Neuronal stem cell (in vitro differentiated cells): ENCODE results near the gene HMGCR.

Source experiments
- DNase-seq: peaks from one replicate; pipeline ENCODE4 v3.0.0-alpha.2; 2013; ENCODE audit warnings: low spot score
- H2AFZ ChIP-seq: one replicate; pipeline ENCODE4 v1.6.1; 2013; ENCODE audit warnings: mild to moderate bottlenecking, low read length, inconsistent platforms
- H2AK5ac ChIP-seq: 2 replicates; pipeline ENCODE4 v1.6.1; 2013; ENCODE audit warnings: low read depth, mild to moderate bottlenecking, inconsistent platforms, low read length, moderate library complexity, mixed read lengths
- H2BK120ac ChIP-seq: 2 replicates; pipeline ENCODE4 v1.6.1; 2013; ENCODE audit warnings: low read depth, mild to moderate bottlenecking, inconsistent platforms, low read length, moderate library complexity, mixed read lengths
- H2BK12ac ChIP-seq: one replicate; pipeline ENCODE4 v1.6.1; 2013; ENCODE audit warnings: low read length, inconsistent platforms
- H2BK15ac ChIP-seq: 2 replicates; pipeline ENCODE4 v1.6.1; 2013; ENCODE audit warnings: mild to moderate bottlenecking, low read length, inconsistent platforms, mixed read lengths
- H2BK5ac ChIP-seq: one replicate; pipeline ENCODE4 v1.6.1; 2013; ENCODE audit warnings: inconsistent platforms, mild to moderate bottlenecking, low read length, moderate library complexity
- H3K14ac ChIP-seq: one replicate; pipeline ENCODE4 v1.6.1; 2013; ENCODE audit warnings: low read length, inconsistent platforms
- H3K18ac ChIP-seq: 2 replicates; pipeline ENCODE4 v1.6.1; 2013; ENCODE audit warnings: low read length, inconsistent platforms
- H3K23ac ChIP-seq: 2 replicates; pipeline ENCODE4 v1.6.1; 2013; ENCODE audit warnings: low read depth, mild to moderate bottlenecking, mixed read lengths, low read length, inconsistent platforms; ENCODE audit not compliant: poor library complexity
- H3K27ac ChIP-seq: replicated peaks from 3 replicates; pipeline ENCODE4 v1.5.1; 2013; ENCODE audit warnings: low read length, inconsistent platforms
- H3K27me3 ChIP-seq, 3 experiments: 2 replicates each; pipeline ENCODE4 v1.6.1; 2013; ENCODE audit warnings: low read length in 3 of 3, mild to moderate bottlenecking in 2 of 3, inconsistent platforms in 1 of 3, low read depth in 1 of 3, mixed read lengths in 1 of 3, moderate library complexity in 1 of 3; ENCODE audit not compliant: control insufficient read depth in 3 of 3, insufficient read depth in 3 of 3
- H3K36me3 ChIP-seq, 2 donors: replicated peaks in 1 of 2; 2 replicates each; pipeline ENCODE4 v1.6.1; 2013; ENCODE audit warnings: low read length in 2 of 2; ENCODE audit not compliant: control insufficient read depth in 2 of 2, insufficient read depth in 2 of 2
- H3K4ac ChIP-seq: 2 replicates; pipeline ENCODE4 v1.6.1; 2013; ENCODE audit warnings: inconsistent platforms, mild to moderate bottlenecking, low read length, moderate library complexity
- H3K4me1 ChIP-seq, 2 donors: 1 replicate in 1 of 2; 2 replicates in 1 of 2; pipeline ENCODE4 v1.6.1; 2013; ENCODE audit warnings: low read length in 2 of 2, low read depth in 1 of 2; ENCODE audit not compliant: control insufficient read depth in 2 of 2, insufficient read depth in 1 of 2
- H3K4me2 ChIP-seq: one replicate; pipeline ENCODE4 v1.6.1; 2013; ENCODE audit warnings: mild to moderate bottlenecking, low read length, inconsistent platforms; ENCODE audit not compliant: insufficient read depth, poor library complexity, severe bottlenecking
- H3K4me3 ChIP-seq, 2 donors: 2 replicates each; pipeline ENCODE4 v1.5.1; 2013; ENCODE audit warnings: low read length in 2 of 2, mild to moderate bottlenecking in 2 of 2, inconsistent platforms in 1 of 2, moderate library complexity in 1 of 2
- H3K79me1 ChIP-seq: one replicate; pipeline ENCODE4 v1.6.1; 2013; ENCODE audit warnings: low read depth, mild to moderate bottlenecking, inconsistent platforms, low read length, moderate library complexity
- H3K9ac ChIP-seq: one replicate; pipeline ENCODE4 v1.6.1; 2013; ENCODE audit warnings: mild to moderate bottlenecking, low read depth, low read length, inconsistent platforms; ENCODE audit not compliant: poor library complexity
- H3K9me3 ChIP-seq, 2 donors: replicated peaks in 1 of 2; 2 replicates each; pipeline versions ENCODE3 to v1.6.1; 2013; ENCODE audit warnings: low read length in 2 of 2, mild to moderate bottlenecking in 2 of 2, inconsistent platforms in 1 of 2, low read depth in 1 of 2, mixed read lengths in 1 of 2, moderate library complexity in 1 of 2; ENCODE audit not compliant: control insufficient read depth in 2 of 2, insufficient read depth in 1 of 2
- H4K8ac ChIP-seq: one replicate; pipeline ENCODE4 v1.6.1; 2013; ENCODE audit warnings: low read depth, mild to moderate bottlenecking, inconsistent platforms, low read length, moderate library complexity
- H4K91ac ChIP-seq: one replicate; pipeline ENCODE4 v1.6.1; 2013; ENCODE audit warnings: low read length, low read depth, mild to moderate bottlenecking, inconsistent platforms; ENCODE audit not compliant: poor library complexity
- WGBS, 2 donors: extraction: QIAGEN DNeasy Blood & Tissue Kit; methylation state at CpG; one replicate each; pipeline ENCODE4 v1.1.7; 2013; ENCODE audit warnings: missing lambda C conversion rate in 2 of 2, mixed read lengths in 1 of 2; ENCODE audit not compliant: insufficient read length in 2 of 2, insufficient replicate concordance in 1 of 2; ENCODE audit errors: extremely low coverage in 2 of 2; 5-methylcytosine and 5-hydroxymethylcytosine counted together

HMGCR gene

DNA sequence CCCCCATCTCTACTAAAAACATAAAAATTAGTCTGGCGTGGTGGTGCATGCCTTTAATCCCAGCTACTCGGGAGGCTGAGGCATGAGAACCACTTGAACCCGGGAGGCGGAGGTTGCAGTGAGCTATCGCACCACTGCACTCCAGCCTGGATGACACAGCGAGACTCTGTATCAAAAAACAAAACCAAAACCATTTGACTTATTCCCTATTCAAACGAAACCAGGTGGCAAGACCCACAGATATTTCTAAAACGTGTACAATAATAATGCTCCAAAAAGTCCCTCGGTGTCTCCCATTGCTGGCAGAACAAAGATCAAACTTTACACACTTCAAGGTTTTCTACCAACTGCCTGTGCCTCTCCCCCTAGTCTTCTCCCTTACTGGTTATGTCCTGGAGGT, 29.8 kb downstream of the HMGCR start:
- Histone ChIP-seq H2BK12ac (no peak overlapping the region), H3K27me3 (no peaks in the 10 kb centered on the region), H2BK5ac (no peak overlapping the region), H3K79me1 (no peaks in the 10 kb centered on the region), H3K4me2 (no peak overlapping the region), H2BK15ac (no peak overlapping the region), H2AK5ac (no peak overlapping the region), H3K27ac (no peak overlapping the region), H3K4me3 (no peak overlapping the region), H3K9ac (no peak overlapping the region), H3K4ac (no peak overlapping the region), H3K36me3 (peaks cover 0 to 30% of the 10 kb centered on the region in 2 donors), H2BK120ac (no peak overlapping the region), H4K8ac (no peak overlapping the region), H2AFZ (no peak overlapping the region), H3K14ac (no peak overlapping the region), H3K9me3 (no peaks in the 10 kb centered on the region), H3K4me1 (no peaks in the 10 kb centered on the region), H3K23ac (no peak overlapping the region), H4K91ac (no peak overlapping the region), H3K18ac (no peak overlapping the region)
- WGBS, 2 donors, result no CpG with 5 or more reads among the region's 9 CpGs
- no peak for DNase-seq

DNA sequence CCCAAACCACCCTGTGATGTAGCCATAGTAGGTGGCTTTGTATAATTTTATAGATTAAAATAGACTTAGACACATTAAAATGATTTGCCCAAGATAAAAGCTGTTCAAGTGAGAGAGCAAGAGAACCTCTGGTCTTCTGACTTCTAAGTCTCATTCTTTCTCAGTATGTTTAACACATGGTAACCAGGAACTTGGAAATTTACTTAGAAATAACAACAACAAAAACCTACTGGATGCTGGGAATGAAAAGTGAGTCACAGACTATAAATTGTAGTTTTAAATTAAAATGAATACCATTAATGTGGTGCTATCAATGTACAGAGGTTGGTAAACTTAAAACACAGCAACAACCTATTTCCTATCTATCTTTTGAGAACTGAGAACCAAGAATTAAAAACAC, 30.4 kb downstream of the HMGCR start:
- H3K18ac ChIP-seq, result no peak overlapping the region
- no peak overlapping the region for H3K4me2 ChIP-seq
- H2AK5ac ChIP-seq, result no peak overlapping the region
- no peak overlapping the region for H3K4ac ChIP-seq
- H3K23ac ChIP-seq, result no peak overlapping the region
- peaks cover 0 to 26% of the 10 kb centered on the region in 2 donors for H3K36me3 ChIP-seq
- H3K79me1 ChIP-seq, result no peaks in the 10 kb centered on the region
- no peak overlapping the region for H3K4me3 ChIP-seq
- H2AFZ ChIP-seq, result no peak overlapping the region
- H3K27me3 ChIP-seq, result no peaks in the 10 kb centered on the region
- no peaks in the 10 kb centered on the region for H3K4me1 ChIP-seq
- no peak overlapping the region for H2BK12ac ChIP-seq
- DNase-seq, result no peak
- no peaks in the 10 kb centered on the region for H3K9me3 ChIP-seq
- H3K14ac ChIP-seq, result no peak overlapping the region
- H2BK5ac ChIP-seq, result no peak overlapping the region
- H4K8ac ChIP-seq, result no peak overlapping the region
- no peak overlapping the region for H4K91ac ChIP-seq
- no peak overlapping the region for H3K9ac ChIP-seq
- no peak overlapping the region for H2BK120ac ChIP-seq
- no peak overlapping the region for H2BK15ac ChIP-seq
- H3K27ac ChIP-seq, result no peak overlapping the region

DNA sequence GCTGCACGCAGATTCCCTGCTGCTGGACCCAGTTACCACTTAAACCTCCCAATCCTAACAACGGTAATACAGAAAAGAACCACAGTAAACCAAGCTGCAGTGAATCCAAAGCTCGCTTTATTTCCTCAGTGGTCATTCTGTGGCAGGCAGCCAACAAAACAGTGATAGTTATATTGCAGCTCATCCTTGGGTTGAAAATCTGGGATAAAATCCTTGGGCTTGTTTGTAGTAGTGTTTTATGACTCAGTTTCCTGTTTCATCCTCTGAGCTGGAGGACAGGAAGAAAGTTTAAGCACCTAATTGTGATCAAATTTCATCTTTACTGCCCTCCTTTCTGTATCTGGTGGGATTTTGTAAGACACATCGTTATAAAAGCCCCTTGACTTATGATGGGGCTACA, 31.4 kb downstream of the HMGCR start:
- no peak overlapping the region for H3K4me2 ChIP-seq
- no peak overlapping the region for H3K23ac ChIP-seq
- H2AK5ac ChIP-seq, result no peak overlapping the region
- H3K14ac ChIP-seq, result no peak overlapping the region
- H3K36me3 ChIP-seq, result peaks cover 0 to 26% of the 10 kb centered on the region in 2 donors
- H4K91ac ChIP-seq, result no peak overlapping the region
- no peak overlapping the region for H2BK5ac ChIP-seq
- H3K79me1 ChIP-seq, result no peaks in the 10 kb centered on the region
- no peak overlapping the region for H2AFZ ChIP-seq
- no peaks in the 10 kb centered on the region for H3K9me3 ChIP-seq
- no peak overlapping the region for H3K4ac ChIP-seq
- H3K9ac ChIP-seq, result no peak overlapping the region
- no peak overlapping the region for H2BK15ac ChIP-seq
- H3K18ac ChIP-seq, result no peak overlapping the region
- H3K4me3 ChIP-seq, result no peak overlapping the region
- H2BK120ac ChIP-seq, result no peak overlapping the region
- no peaks in the 10 kb centered on the region for H3K27me3 ChIP-seq
- WGBS, 2 donors, result no CpG with 5 or more reads among the region's 4 CpGs
- H2BK12ac ChIP-seq, result no peak overlapping the region
- no peak overlapping the region for H3K27ac ChIP-seq
- no peaks in the 10 kb centered on the region for H3K4me1 ChIP-seq
- DNase-seq, result no peak
- no peak overlapping the region for H4K8ac ChIP-seq

DNA sequence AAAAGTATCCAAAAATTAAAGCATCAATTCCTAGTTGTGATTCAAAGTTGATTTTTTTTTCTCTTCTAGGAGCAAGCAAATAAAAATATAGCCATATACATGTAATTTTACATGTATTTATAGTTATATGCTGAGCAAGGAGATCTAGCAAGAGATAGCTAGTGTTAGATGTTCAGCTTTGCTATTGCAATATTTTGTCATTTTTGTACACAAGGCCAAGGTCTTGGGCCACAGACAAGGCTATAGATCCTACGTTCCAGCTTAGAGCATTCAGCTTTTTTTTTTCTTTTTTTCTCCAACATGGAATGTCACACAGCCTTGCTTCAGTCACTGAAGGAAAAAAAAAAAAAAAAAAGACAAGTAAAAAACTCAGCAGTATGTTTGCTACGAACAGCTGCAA, 36.8 kb downstream of the HMGCR start:
- WGBS, 2 donors, result no CpG with 5 or more reads among the region's 2 CpGs

More for the DNA sequence above, 36.8 kb downstream of the HMGCR start:
- H3K36me3 ChIP-seq, result peaks cover 0 to 63% of the 10 kb centered on the region in 2 donors
- no peak for DNase-seq
- H3K27ac ChIP-seq, result no peak overlapping the region
- no peak overlapping the region for H3K14ac ChIP-seq
- H3K4ac ChIP-seq, result no peak overlapping the region
- no peak overlapping the region for H3K18ac ChIP-seq
- no peak overlapping the region for H2BK120ac ChIP-seq
- no peak overlapping the region for H3K23ac ChIP-seq
- H2BK12ac ChIP-seq, result no peak overlapping the region
- H2BK5ac ChIP-seq, result no peak overlapping the region
- no peak overlapping the region for H3K4me3 ChIP-seq
- H3K79me1 ChIP-seq, result no peaks in the 10 kb centered on the region
- H3K9me3 ChIP-seq, result no peaks in the 10 kb centered on the region
- H3K4me2 ChIP-seq, result no peak overlapping the region
- no peak overlapping the region for H3K9ac ChIP-seq
- no peak overlapping the region for H4K8ac ChIP-seq
- H3K27me3 ChIP-seq, result no peaks in the 10 kb centered on the region
- H3K4me1 ChIP-seq, result no peaks in the 10 kb centered on the region
- no peak overlapping the region for H2BK15ac ChIP-seq
- H4K91ac ChIP-seq, result no peak overlapping the region
- no peak overlapping the region for H2AK5ac ChIP-seq
- H2AFZ ChIP-seq, result no peak overlapping the region
